ENCODE results near the gene MAML1. TPM values are rescaled to one million over a fixed set of nuclear protein-coding genes. Genes with fewer than 3 reads are reported as not detected.

Gene MAML1
- total RNA-seq, 6 experiments from 2014 or later, result 6.2 to 8.8 (median 8.0) TPM

GRCh38 chr5:179730852-179731251, 1.8 kb upstream of the MAML1 start:
- Histone ChIP-seq H3K27ac (no peak overlapping the region), H3K36me3 (peaks cover 0 to 50% (median 31%) of the 10 kb centered on the region in 4 donors), H3K27me3 (no peaks in the 10 kb centered on the region), H3K4me3 (no peak overlapping the region), H3K9me3 (no peaks in the 10 kb centered on the region), H3K4me1 (peaks cover 0 to 35% (median 0%) of the 10 kb centered on the region in 4 donors)
- WGBS (ENCODE audit: insufficient coverage, low coverage, low lambda C conversion rate, missing lambda C conversion rate), result 49% methylated on average over 3 of the region's 3 CpGs
- no peak for TF ChIP-seq POLR2A (IDR thresholded peaks at IDR 0.05)
- no peak for TF ChIP-seq CTCF (IDR thresholded peaks at IDR 0.05)
- DNase-seq (peak in 1 of 3 donors; percentile 17), ATAC-seq (no peak)
- intact Hi-C loops (cut with DNase I), result no loop called here

DNA sequence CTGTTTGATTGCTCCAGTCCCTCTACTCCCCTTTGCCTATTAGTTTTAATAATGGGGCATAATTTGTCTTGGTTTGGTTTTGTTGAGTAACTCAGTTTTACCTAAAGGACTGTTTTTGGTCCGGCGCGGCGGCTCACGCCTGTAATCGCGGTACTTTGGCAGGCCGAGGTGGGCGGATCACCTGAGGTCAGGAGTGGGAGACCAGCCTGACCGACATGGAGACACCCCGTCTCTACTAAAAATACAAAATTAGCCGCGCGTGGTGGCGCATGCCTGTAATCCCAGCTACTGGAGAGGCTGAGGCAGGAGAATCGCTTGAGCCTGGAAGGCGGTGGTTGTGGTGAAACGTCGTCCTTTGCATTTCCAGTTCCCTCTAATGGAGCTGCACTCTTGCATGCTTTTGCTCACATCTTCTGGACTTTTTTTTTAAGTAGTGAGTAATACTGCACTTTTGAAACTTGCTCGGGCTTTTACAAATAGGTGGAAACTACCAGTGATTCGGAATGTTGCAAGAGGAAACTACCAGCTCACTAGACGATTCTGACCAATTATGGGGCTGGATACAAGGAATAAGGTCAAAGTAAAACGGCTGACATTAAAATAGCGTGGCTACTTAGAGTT, 721 bp upstream of the MAML1 start:
- H3K9me3 ChIP-seq, result no peaks in the 10 kb centered on the region
- peak; percentile 1 to 31 (median 22) for ATAC-seq
- DNase-seq, result peak; percentile 43 to 62 (median 62)
- WGBS (ENCODE audit: insufficient coverage, low coverage, low lambda C conversion rate, missing lambda C conversion rate), result 47% methylated on average over 23 of the region's 24 CpGs
- H3K4me3 ChIP-seq, result peak overlapping the region in 2 of 3 donors; percentile 27 to 85
- intact Hi-C loops (cut with DNase I), result no loop called here
- H3K27me3 ChIP-seq, result no peaks in the 10 kb centered on the region
- H3K27ac ChIP-seq, result peak overlapping the region; percentile 33 to 94 (median 91)
- H3K36me3 ChIP-seq, result peaks cover 0 to 40% (median 25%) of the 10 kb centered on the region in 4 donors
- TF ChIP-seq POLR2A (IDR thresholded peaks at IDR 0.05) (no peak), CTCF (IDR thresholded peaks at IDR 0.05) (no peak)
- peaks cover 0 to 39% (median 0%) of the 10 kb centered on the region in 4 donors for H3K4me1 ChIP-seq

DNA sequence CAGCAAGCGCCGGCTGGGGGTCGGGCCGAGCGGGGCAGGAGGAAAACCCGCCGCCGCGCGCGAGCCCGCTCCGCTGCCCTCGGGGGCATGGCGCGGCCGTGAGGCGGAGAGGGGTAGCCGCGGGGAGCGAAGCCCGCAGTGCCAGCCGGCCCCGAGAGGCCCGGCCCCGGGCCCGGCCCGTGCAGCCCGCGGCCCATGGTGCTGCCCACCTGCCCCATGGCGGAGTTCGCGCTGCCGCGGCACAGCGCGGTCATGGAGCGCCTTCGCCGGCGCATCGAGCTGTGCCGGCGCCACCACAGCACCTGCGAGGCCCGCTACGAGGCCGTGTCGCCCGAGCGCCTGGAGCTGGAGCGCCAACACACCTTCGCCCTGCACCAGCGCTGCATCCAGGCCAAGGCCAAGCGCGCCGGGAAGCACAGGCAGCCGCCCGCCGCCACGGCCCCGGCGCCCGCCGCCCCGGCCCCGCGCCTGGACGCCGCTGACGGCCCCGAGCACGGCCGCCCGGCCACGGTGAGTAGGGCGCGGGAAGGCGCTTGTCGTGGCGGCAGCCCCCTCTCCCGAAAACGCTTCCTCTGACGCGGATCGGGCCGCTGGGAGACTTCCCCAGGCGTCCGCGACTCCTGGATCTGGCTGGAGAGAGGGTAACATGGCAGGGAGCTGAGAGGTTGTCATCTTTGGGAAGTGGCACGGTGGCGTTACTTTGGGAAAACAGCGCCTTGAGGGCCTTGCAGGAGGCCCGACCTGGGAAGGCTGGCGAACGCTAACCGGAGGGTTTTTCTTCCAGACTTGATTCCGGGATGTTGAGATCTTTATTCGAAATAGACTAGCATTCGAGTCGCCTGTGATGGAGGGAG, 523 bp downstream of the MAML1 start:
- intact Hi-C loops (cut with DNase I), result no loop called here
- H3K4me1 ChIP-seq, result peaks cover 0 to 39% (median 0%) of the 10 kb centered on the region in 4 donors
- peak overlapping the region; percentile 85 to 94 (median 91) for H3K27ac ChIP-seq
- WGBS (ENCODE audit: insufficient coverage, low coverage, low lambda C conversion rate, missing lambda C conversion rate), result no CpG with 5 or more reads among the region's 101 CpGs
- DNase-seq (peak; percentile 44 to 73 (median 63)), ATAC-seq (peak; percentile 19 to 60 (median 48))
- no peaks in the 10 kb centered on the region for H3K27me3 ChIP-seq
- peaks cover 0 to 27% (median 15%) of the 10 kb centered on the region in 4 donors for H3K36me3 ChIP-seq
- H3K9me3 ChIP-seq, result no peaks in the 10 kb centered on the region
- H3K4me3 ChIP-seq, result peak overlapping the region; percentile 67 to 85 (median 73)
- no peak for TF ChIP-seq POLR2A (IDR thresholded peaks at IDR 0.05)
- no peak for TF ChIP-seq CTCF (IDR thresholded peaks at IDR 0.05)

- intact Hi-C loops (cut with DNase I), result no loop called here
- peaks cover 0 to 39% (median 0%) of the 10 kb centered on the region in 4 donors for H3K4me1 ChIP-seq
- H3K9me3 ChIP-seq, result no peaks in the 10 kb centered on the region
- peak overlapping the region; percentile 85 to 94 (median 91) for H3K27ac ChIP-seq
- ATAC-seq, result no peak
- peak overlapping the region; percentile 67 to 85 (median 73) for H3K4me3 ChIP-seq
- WGBS (ENCODE audit: insufficient coverage, low coverage, low lambda C conversion rate, missing lambda C conversion rate), result 0% methylated on average over 1 of the region's 2 CpGs
- H3K36me3 ChIP-seq, result peaks cover 0 to 21% (median 12%) of the 10 kb centered on the region in 4 donors
- H3K27me3 ChIP-seq, result no peaks in the 10 kb centered on the region
- TF ChIP-seq POLR2A (IDR thresholded peaks at IDR 0.05) (no peak), CTCF (IDR thresholded peaks at IDR 0.05) (no peak)
- DNase-seq, result no peak
These were observed 1.1 kb downstream of the MAML1 start for GRCh38 chr5:179733772-179734126.

All from right lobe of liver (tissue), 6 donors.